ENCODE results near the gene BNC2.

Gene BNC2

GRCh38 chr9:16869131-16869881 lies 1.2 kb downstream of the BNC2 start:
- no peak for DNase-seq (ENCODE audit: low spot score)

- no peak for DNase-seq (ENCODE audit: low spot score)
These were observed 1.8 kb downstream of the BNC2 start for GRCh38 chr9:16868701-16869100.

- no peak for DNase-seq (ENCODE audit: low spot score)
These were observed 2.7 kb downstream of the BNC2 start for GRCh38 chr9:16867576-16868311.

GRCh38 chr9:16866587-16866986 lies 3.9 kb downstream of the BNC2 start:
- DNase-seq (ENCODE audit: low spot score): no peak

GRCh38 chr9:16864649-16865434 lies 5.6 kb downstream of the BNC2 start:
- no peak for DNase-seq (ENCODE audit: low spot score)

- no peak for DNase-seq (ENCODE audit: low spot score)
These were observed 22.3 kb downstream of the BNC2 start for GRCh38 chr9:16848179-16848578.

- DNase-seq (ENCODE audit: low spot score): no peak
These were observed 23.5 kb downstream of the BNC2 start for GRCh38 chr9:16846986-16847385.

- DNase-seq (ENCODE audit: low spot score): no peak
These were observed 24.1 kb downstream of the BNC2 start for GRCh38 chr9:16846367-16846766.

- no peak for DNase-seq (ENCODE audit: low spot score)
These were observed 35.7 kb downstream of the BNC2 start for GRCh38 chr9:16834817-16835216.

GRCh38 chr9:16833296-16833835 lies 37.1 kb downstream of the BNC2 start:
- no peak for DNase-seq (ENCODE audit: low spot score)

GRCh38 chr9:16832101-16832500 lies 38.4 kb downstream of the BNC2 start:
- no peak for DNase-seq (ENCODE audit: low spot score)

GRCh38 chr9:16830806-16831205 lies 39.7 kb downstream of the BNC2 start:
- DNase-seq (ENCODE audit: low spot score): no peak

GRCh38 chr9:16828340-16829281 lies 41.9 kb downstream of the BNC2 start:
- no peak for DNase-seq (ENCODE audit: low spot score)

GRCh38 chr9:16825971-16826625 lies 44.4 kb downstream of the BNC2 start:
- no peak for DNase-seq (ENCODE audit: low spot score)

GRCh38 chr9:16825331-16825725 lies 45.1 kb downstream of the BNC2 start:
- no peak for DNase-seq (ENCODE audit: low spot score)

GRCh38 chr9:16824545-16825330 lies 45.7 kb downstream of the BNC2 start:
- DNase-seq (ENCODE audit: low spot score): no peak

GRCh38 chr9:16823906-16824305 lies 46.6 kb downstream of the BNC2 start:
- DNase-seq (ENCODE audit: low spot score): no peak

- DNase-seq (ENCODE audit: low spot score): no peak
These were observed 49.1 kb downstream of the BNC2 start for GRCh38 chr9:16821344-16821743.

- DNase-seq (ENCODE audit: low spot score): no peak
These were observed 53.0 kb downstream of the BNC2 start for GRCh38 chr9:16817514-16817913.

- no peak for DNase-seq (ENCODE audit: low spot score)
These were observed 53.5 kb downstream of the BNC2 start for GRCh38 chr9:16817002-16817401.

Data from LoVo (cell line).